GM12864 (cell line): ENCODE results near the gene CRACDL.
"Not testable (repeated sequence)": the region's sequence is repeated elsewhere in the genome, so short reads cannot be mapped to it uniquely, and the experiment has no call there.

Source experiments
- DNase-seq: peaks from one replicate; pipeline ENCODE4 v3.0.0-alpha.2; 2011; ENCODE audit warnings: low read depth
- H3K4me3 ChIP-seq: 2 replicates; pipeline ENCODE4 v1.5.1; 2011; ENCODE audit warnings: mild to moderate bottlenecking, low read depth, low read length, control low read depth
- CTCF ChIP-seq: IDR thresholded peaks from 2 replicates; pipeline ENCODE4 v1.5.1; 2011; ENCODE audit warnings: low read depth, mild to moderate bottlenecking, moderate library complexity, low read length, control low read depth, inconsistent platforms; ENCODE audit errors: missing control alignments

The CRACDL gene

GRCh38 chr2:98759827-98760625 is 176.0 kb downstream of the CRACDL start:
- TF ChIP-seq CTCF, result no peak
- DNase-seq, result no peak
- H3K4me3 ChIP-seq, result no peak overlapping the region

- DNase-seq, result no peak
Measured at GRCh38 chr2:98759338-98759737, 176.7 kb downstream of the CRACDL start.

GRCh38 chr2:98757904-98758421 is 178.1 kb downstream of the CRACDL start:
- DNase-seq, result peak; percentile 77
- no peak overlapping the region; the same call in 1 of the 2 replicates for H3K4me3 ChIP-seq

More at GRCh38 chr2:98759338-98759737, 176.7 kb downstream of the CRACDL start:
- no peak overlapping the region for H3K4me3 ChIP-seq
- TF ChIP-seq CTCF, result no peak

GRCh38 chr2:98753801-98754200 is 182.2 kb downstream of the CRACDL start:
- DNase-seq, result no peak
- TF ChIP-seq CTCF, result no peak
- H3K4me3 ChIP-seq, result no peak overlapping the region

More at GRCh38 chr2:98757904-98758421, 178.1 kb downstream of the CRACDL start:
- no peak for TF ChIP-seq CTCF

- DNase-seq, H3K4me3 ChIP-seq: not testable (repeated sequence)
Measured at GRCh38 chr2:98752711-98753110, 183.3 kb downstream of the CRACDL start.

GRCh38 chr2:98751748-98752147 is 184.3 kb downstream of the CRACDL start:
- TF ChIP-seq CTCF, result no peak
- no peak overlapping the region for H3K4me3 ChIP-seq

GRCh38 chr2:98750593-98751282 is 185.3 kb downstream of the CRACDL start:
- H3K4me3 ChIP-seq, result no peak overlapping the region
- no peak for TF ChIP-seq CTCF
- DNase-seq, result no peak

More at GRCh38 chr2:98751748-98752147, 184.3 kb downstream of the CRACDL start:
- no peak for DNase-seq
